ENCODE results near the gene SPATA31E1.
"Not testable (repeated sequence)": the region's sequence is repeated elsewhere in the genome, so short reads cannot be mapped to it uniquely, and the experiment has no call there.

GRCh38 chr9:87919013-87919412 is 36.3 kb downstream of the SPATA31E1 start:
- not testable (repeated sequence) for TF ChIP-seq POLR2A, POLR2AphosphoS5, TAF1, SPI1 (IDR thresholded peaks at IDR 0.05; ENCODE audit: low read depth, low read length)

All from GM12891 (cell line).